Loucy (cell line): ENCODE results near the gene CD248.

ENCODE experiments used
- H2AFZ ChIP-seq: fragments of 200-600 bp; sonication (generic); 2 replicates; pipeline ENCODE4 v1.6.0; 2016; ENCODE audit warnings: antibody characterized with exemption, mild to moderate bottlenecking, low read length, moderate library complexity
- H3F3A ChIP-seq: fragments of 200-600 bp; 2 replicates; pipeline ENCODE4 v1.6.0; 2016; ENCODE audit warnings: antibody characterized with exemption, low read depth, mild to moderate bottlenecking
- H3K27me3 ChIP-seq: fragments of 200-600 bp; sonication (generic); 2 replicates; pipeline ENCODE4 v1.6.1; 2014; ENCODE audit warnings: low read length, mild to moderate bottlenecking; ENCODE audit not compliant: insufficient read depth, poor library complexity, severe bottlenecking
- H3K36me3 ChIP-seq: fragments of 200-600 bp; sonication (generic); 2 replicates; pipeline ENCODE4 v1.6.1; 2016; ENCODE audit warnings: low read length; ENCODE audit not compliant: insufficient read depth
- H3K4me1 ChIP-seq: fragments of 200-600 bp; sonication (generic); 2 replicates; pipeline ENCODE4 v1.5.1; 2014; ENCODE audit warnings: low read length, mild to moderate bottlenecking; ENCODE audit not compliant: insufficient read depth, poor library complexity, severe bottlenecking
- H3K4me2 ChIP-seq: fragments of 200-600 bp; sonication (generic); 2 replicates; pipeline ENCODE4 v1.6.0; 2014; ENCODE audit warnings: antibody characterized with exemption, low read length, low read depth, mild to moderate bottlenecking; ENCODE audit not compliant: poor library complexity, severe bottlenecking
- H3K4me3 ChIP-seq: fragments of 200-600 bp; sonication (generic); 2 replicates; pipeline ENCODE4 v1.5.1; 2014; ENCODE audit warnings: low read length, mild to moderate bottlenecking, mixed read lengths; ENCODE audit not compliant: poor library complexity, severe bottlenecking
- H3K79me2 ChIP-seq: fragments of 200-600 bp; sonication (generic); 2 replicates; pipeline ENCODE4 v1.6.1; 2014; ENCODE audit warnings: low read length; ENCODE audit not compliant: insufficient read depth
- H3K9ac ChIP-seq: fragments of 200-600 bp; sonication (generic); 2 replicates; pipeline ENCODE4 v1.6.0; 2014; ENCODE audit warnings: mild to moderate bottlenecking, low read depth, low read length, moderate library complexity; ENCODE audit not compliant: poor library complexity, severe bottlenecking
- H3K9me2 ChIP-seq: fragments of 200-600 bp; sonication (generic); replicated peaks from 2 replicates; pipeline ENCODE4 v1.6.1; 2016; ENCODE audit warnings: low read depth, low read length, mixed read lengths
- H3K9me3 ChIP-seq: fragments of 200-600 bp; sonication (generic); 2 replicates; pipeline ENCODE4 v1.6.1; 2014; ENCODE audit warnings: mild to moderate bottlenecking, antibody characterized with exemption, low read length, low read depth; ENCODE audit not compliant: insufficient read depth
- H4K20me1 ChIP-seq: fragments of 200-600 bp; sonication (generic); 2 replicates; pipeline ENCODE4 v1.6.0; 2014; ENCODE audit warnings: antibody characterized with exemption, low read length, mild to moderate bottlenecking; ENCODE audit not compliant: insufficient read depth, poor library complexity, severe bottlenecking
- EZH2phosphoT487 ChIP-seq: fragments of 200-600 bp; IDR thresholded peaks from 2 replicates; pipeline ENCODE4 v1.6.1; 2018; ENCODE audit warnings: antibody characterized with exemption, mild to moderate bottlenecking, moderate library complexity, borderline replicate concordance
- TF ChIP-seq, protein P1 (sequence below): fragments of 200-600 bp; sonication (generic); conservative IDR thresholded peaks from 2 replicates; pipeline ENCODE4 v1.5.1; 2014; ENCODE audit warnings: mild to moderate bottlenecking, antibody characterized with exemption, low read length

CD248 gene

DNA sequence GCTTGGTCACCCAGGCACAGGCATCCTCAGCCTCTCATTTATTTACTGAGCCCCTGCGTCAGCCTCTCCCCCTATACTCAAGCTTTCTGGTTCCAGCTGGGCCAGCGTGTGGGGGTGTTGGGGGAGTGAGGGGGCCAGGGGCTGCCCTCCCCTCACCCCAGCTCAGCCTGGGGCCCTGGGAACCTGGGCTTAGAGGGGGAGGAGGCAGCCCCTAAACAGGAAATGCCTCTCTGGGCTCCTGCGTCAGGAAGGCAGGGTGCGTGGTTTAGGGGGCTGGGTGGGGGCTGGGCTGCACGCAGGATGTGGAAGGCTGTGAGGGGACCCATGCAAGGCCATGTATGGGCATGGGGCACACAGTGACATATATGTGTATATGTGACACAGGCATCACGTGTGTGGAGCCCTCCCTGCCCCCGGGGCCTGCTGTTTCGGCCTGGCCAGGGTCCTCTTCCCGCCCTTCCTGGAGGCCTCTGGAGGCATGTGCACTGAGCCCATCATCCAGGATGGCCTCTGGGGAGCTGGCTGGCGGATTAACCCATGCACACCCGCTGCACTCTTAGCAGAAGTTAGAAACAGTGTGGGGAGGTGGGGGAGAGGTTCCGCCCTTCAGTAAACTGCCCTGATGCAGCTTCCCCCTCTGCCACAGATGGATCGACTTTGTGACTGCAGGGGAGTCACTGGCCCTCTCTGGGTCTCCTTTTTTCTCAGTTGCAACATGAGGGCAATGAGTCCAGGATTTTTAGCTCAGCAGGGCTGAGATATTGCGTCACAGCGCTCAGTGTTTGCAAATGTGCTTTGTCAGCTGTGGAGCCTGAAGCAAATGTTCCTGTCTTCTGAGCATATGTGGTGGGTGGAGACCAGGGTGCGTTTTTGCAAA is 1.1 kb upstream of the CD248 start:
- Histone ChIP-seq H3F3A (no peaks in the 10 kb centered on the region), H3K9ac (peak overlapping the region; percentile 66), H4K20me1 (no peaks in the 10 kb centered on the region), H3K4me2 (peak overlapping the region; percentile 69), H3K27me3 (no peaks in the 10 kb centered on the region), H3K4me3 (peak overlapping the region; percentile 58), H2AFZ (peak overlapping the region; percentile 18; the same call in 1 of the 2 replicates), H3K36me3 (no peaks in the 10 kb centered on the region), H3K4me1 (peaks cover 42% of the 10 kb centered on the region), H3K79me2 (no peaks in the 10 kb centered on the region), H3K9me3 (no peaks in the 10 kb centered on the region), H3K9me2 (no peaks in the 10 kb centered on the region)
- no peak for TF ChIP-seq EZH2phosphoT487
- TF ChIP-seq, protein P1, sequence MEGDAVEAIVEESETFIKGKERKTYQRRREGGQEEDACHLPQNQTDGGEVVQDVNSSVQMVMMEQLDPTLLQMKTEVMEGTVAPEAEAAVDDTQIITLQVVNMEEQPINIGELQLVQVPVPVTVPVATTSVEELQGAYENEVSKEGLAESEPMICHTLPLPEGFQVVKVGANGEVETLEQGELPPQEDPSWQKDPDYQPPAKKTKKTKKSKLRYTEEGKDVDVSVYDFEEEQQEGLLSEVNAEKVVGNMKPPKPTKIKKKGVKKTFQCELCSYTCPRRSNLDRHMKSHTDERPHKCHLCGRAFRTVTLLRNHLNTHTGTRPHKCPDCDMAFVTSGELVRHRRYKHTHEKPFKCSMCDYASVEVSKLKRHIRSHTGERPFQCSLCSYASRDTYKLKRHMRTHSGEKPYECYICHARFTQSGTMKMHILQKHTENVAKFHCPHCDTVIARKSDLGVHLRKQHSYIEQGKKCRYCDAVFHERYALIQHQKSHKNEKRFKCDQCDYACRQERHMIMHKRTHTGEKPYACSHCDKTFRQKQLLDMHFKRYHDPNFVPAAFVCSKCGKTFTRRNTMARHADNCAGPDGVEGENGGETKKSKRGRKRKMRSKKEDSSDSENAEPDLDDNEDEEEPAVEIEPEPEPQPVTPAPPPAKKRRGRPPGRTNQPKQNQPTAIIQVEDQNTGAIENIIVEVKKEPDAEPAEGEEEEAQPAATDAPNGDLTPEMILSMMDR: no peak

DNA sequence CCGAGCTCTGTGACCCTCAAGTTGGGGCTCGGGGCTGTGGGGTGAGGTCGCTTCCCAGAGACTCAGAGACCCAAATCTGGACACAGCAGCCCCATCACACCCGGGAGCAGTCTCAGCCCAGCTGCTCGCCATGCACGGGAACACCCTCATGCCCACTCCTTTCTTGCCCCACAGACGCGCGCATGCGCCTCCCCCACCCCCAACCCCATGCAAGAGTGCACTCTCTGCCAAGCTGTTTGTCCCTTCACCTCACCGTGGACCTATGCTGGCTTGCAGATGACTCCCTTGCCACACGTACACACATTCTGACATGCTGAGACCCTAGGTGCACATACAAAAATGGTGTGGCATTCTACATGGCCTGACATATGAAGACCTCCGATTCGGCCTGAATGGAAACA is 478 bp upstream of the CD248 start:
- 0 out of 2 replicates have a peak overlapping the region, but pooled peaks have one; percentile 18 for H2AFZ ChIP-seq
- no peaks in the 10 kb centered on the region for H3K9me2 ChIP-seq
- H3K4me1 ChIP-seq: peaks cover 43% of the 10 kb centered on the region
- no peaks in the 10 kb centered on the region for H3K9me3 ChIP-seq
- no peaks in the 10 kb centered on the region for H3K36me3 ChIP-seq
- peak overlapping the region; percentile 66 for H3K9ac ChIP-seq
- H3K27me3 ChIP-seq: no peaks in the 10 kb centered on the region
- H3K4me2 ChIP-seq: peak overlapping the region; percentile 69
- no peaks in the 10 kb centered on the region for H4K20me1 ChIP-seq
- no peak for TF ChIP-seq EZH2phosphoT487
- TF ChIP-seq, protein P1: no peak
- H3F3A ChIP-seq: no peaks in the 10 kb centered on the region
- no peaks in the 10 kb centered on the region for H3K79me2 ChIP-seq
- peak overlapping the region; percentile 58 for H3K4me3 ChIP-seq

DNA sequence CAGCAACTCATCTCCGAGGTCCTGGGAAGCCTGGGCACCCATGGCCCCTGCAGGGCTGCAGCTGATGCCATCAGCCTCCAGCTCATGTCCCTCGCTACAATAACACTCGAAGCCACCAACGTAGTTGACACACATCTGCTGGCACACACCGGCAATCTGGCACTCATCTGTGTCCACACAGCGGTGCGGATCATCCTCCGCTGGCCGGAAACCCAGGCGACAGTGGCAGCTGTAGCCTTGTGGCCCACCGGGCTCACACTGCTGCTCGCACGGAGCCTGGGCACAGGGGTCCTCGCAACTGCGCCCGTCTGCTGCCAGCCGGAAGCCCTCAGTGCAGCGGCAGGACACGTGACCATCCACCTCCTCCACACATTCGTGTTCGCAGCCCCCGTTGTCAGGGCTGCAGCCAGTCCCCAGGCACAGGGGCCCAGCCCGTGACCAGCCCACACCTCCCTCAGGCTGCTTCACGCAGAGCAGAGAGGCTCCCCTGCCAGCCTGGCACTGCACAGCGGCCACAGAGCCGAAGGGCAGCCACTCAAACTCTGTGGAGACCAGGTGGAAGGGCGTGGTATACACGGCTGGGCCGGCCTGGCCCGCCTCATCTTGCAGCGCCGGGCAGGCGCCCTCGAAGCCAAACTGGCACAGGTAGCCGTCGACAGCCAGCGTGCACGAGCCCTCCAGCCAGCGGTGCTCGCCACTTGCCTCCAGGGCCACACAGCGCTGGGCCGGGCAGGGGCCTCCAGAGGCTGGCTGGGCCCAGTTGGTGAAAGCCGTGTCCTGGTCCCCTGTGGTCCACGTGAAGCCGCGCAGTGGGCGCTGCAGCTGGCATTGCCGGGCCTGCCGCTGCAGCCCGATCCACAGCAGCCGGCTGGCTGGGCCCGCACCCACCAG is 678 bp downstream of the CD248 start:
- H3K9me3 ChIP-seq: no peaks in the 10 kb centered on the region

More for the DNA sequence above, 678 bp downstream of the CD248 start:
- TF ChIP-seq, protein P1: no peak
- Histone ChIP-seq H3K4me2 (no peak overlapping the region), H3K4me3 (no peak overlapping the region), H3K36me3 (no peaks in the 10 kb centered on the region), H3K27me3 (no peaks in the 10 kb centered on the region), H3K79me2 (no peaks in the 10 kb centered on the region), H3K4me1 (peaks cover 43% of the 10 kb centered on the region), H3F3A (no peaks in the 10 kb centered on the region), H3K9me2 (no peaks in the 10 kb centered on the region), H2AFZ (no peak overlapping the region), H3K9ac (no peak overlapping the region), H4K20me1 (no peaks in the 10 kb centered on the region)
